Islet precursor cell (in vitro differentiated cells): ENCODE measurements around the gene WNT5B.
A peak's percentile ranks its signal among the peaks of the same experiment; 100 is the strongest.

ENCODE experiments used
- DNase-seq: peaks from one replicate; pipeline ENCODE4 v3.0.0-alpha.2; 2018

WNT5B gene

GRCh38 chr12:1628666-1629337, at the start of gene WNT5B:
TSS of gene WNT5B (plus strand) at chr12:1629231. CDS start at chr12:1631355, 2,124 bp downstream.
- DNase-seq, result no peak

GRCh38 chr12:1579651-1580435, 49.2 kb upstream of the WNT5B start:
- DNase-seq, result no peak

GRCh38 chr12:1580526-1580925, 48.5 kb upstream of the WNT5B start:
- no peak for DNase-seq

GRCh38 chr12:1581973-1582708, 46.9 kb upstream of the WNT5B start:
- no peak for DNase-seq

GRCh38 chr12:1582709-1583050, 46.4 kb upstream of the WNT5B start:
- no peak for DNase-seq

- DNase-seq, result peak; percentile 81
These were observed 45.5 kb upstream of the WNT5B start for GRCh38 chr12:1583421-1584078.

- DNase-seq, result no peak
These were observed 44.7 kb upstream of the WNT5B start for GRCh38 chr12:1584326-1584725.

GRCh38 chr12:1587927-1588574, 41.0 kb upstream of the WNT5B start:
- no peak for DNase-seq

- DNase-seq, result no peak
These were observed 40.5 kb upstream of the WNT5B start for GRCh38 chr12:1588575-1588947.

- DNase-seq, result peak; percentile 94
These were observed 38.6 kb upstream of the WNT5B start for GRCh38 chr12:1590221-1590979.

GRCh38 chr12:1591034-1591433, 38.0 kb upstream of the WNT5B start:
- DNase-seq, result no peak

GRCh38 chr12:1591543-1591942, 37.5 kb upstream of the WNT5B start:
- DNase-seq, result no peak

- peak; percentile 80 for DNase-seq
These were observed 36.4 kb upstream of the WNT5B start for GRCh38 chr12:1592444-1593173.

GRCh38 chr12:1593174-1594005, 35.6 kb upstream of the WNT5B start:
- DNase-seq, result peak; percentile 84

GRCh38 chr12:1594006-1594260, 35.1 kb upstream of the WNT5B start:
- no peak for DNase-seq

- peak; percentile 95 for DNase-seq
These were observed 34.6 kb upstream of the WNT5B start, which contains the start of gene FBXL14 for GRCh38 chr12:1594261-1595025. TSS of gene FBXL14 (minus strand) at chr12:1594581. CDS start at chr12:1594066, 515 bp downstream.

GRCh38 chr12:1595026-1595561, 33.9 kb upstream of the WNT5B start:
- DNase-seq, result no peak

- no peak for DNase-seq
These were observed 33.2 kb upstream of the WNT5B start for GRCh38 chr12:1595690-1596347.

GRCh38 chr12:1598757-1599156, 30.3 kb upstream of the WNT5B start:
- no peak for DNase-seq
